SU-DHL-6 (cell line): ENCODE data around the gene EDAR.

Experiments
- H2AFZ ChIP-seq: fragments of 200-600 bp; sonication (generic); 2 replicates; pipeline ENCODE4 v1.6.1; 2014; ENCODE audit warnings: low read depth, mild to moderate bottlenecking, moderate library complexity, mixed read lengths, antibody characterized with exemption, low read length; ENCODE audit not compliant: severe bottlenecking
- H3F3A ChIP-seq: fragments of 200-600 bp; shearing (Covaris generic); 2 replicates; pipeline ENCODE4 v1.6.0; 2016; ENCODE audit warnings: antibody characterized with exemption, mild to moderate bottlenecking; ENCODE audit not compliant: insufficient read depth
- H3K27ac ChIP-seq: fragments of 200-600 bp; sonication (generic); 2 replicates; pipeline ENCODE4 v1.5.1; 2016; ENCODE audit warnings: low read depth, mild to moderate bottlenecking, low read length, moderate library complexity, mixed read lengths
- H3K27me3 ChIP-seq: fragments of 200-600 bp; sonication (generic), shearing (Covaris generic); 2 replicates; pipeline ENCODE4 v1.6.0; 2014; ENCODE audit warnings: mild to moderate bottlenecking, low read length
- H3K36me3 ChIP-seq: fragments of 200-600 bp; sonication (generic); 2 replicates; pipeline ENCODE4 v1.6.1; 2014; ENCODE audit warnings: mild to moderate bottlenecking, low read length, mixed read lengths
- H3K4me2 ChIP-seq: fragments of 300-600, 200-600 bp; shearing (Covaris generic), sonication (generic); 2 replicates; pipeline ENCODE4 v1.6.0; 2014; ENCODE audit warnings: low read length, low read depth, mild to moderate bottlenecking; ENCODE audit not compliant: poor library complexity, severe bottlenecking
- H3K4me3 ChIP-seq: fragments of 200-600 bp; sonication (generic); 2 replicates; pipeline ENCODE4 v1.5.1; 2014; ENCODE audit warnings: antibody characterized with exemption, low read length, mild to moderate bottlenecking, mixed read lengths; ENCODE audit not compliant: insufficient read depth, poor library complexity, severe bottlenecking
- H3K79me2 ChIP-seq: fragments of 200-600 bp; sonication (generic); 2 replicates; pipeline ENCODE4 v1.6.1; 2014; ENCODE audit warnings: mild to moderate bottlenecking, low read length, moderate library complexity; ENCODE audit not compliant: insufficient read depth
- H3K9ac ChIP-seq: fragments of 200-600 bp; sonication (generic); 2 replicates; pipeline ENCODE4 v1.7.0; 2014; ENCODE audit warnings: mild to moderate bottlenecking, low read length
- H3K9me2 ChIP-seq: fragments of 200-600 bp; sonication (generic); replicated peaks from 2 replicates; pipeline ENCODE4 v1.6.1; 2014; ENCODE audit warnings: low read length; ENCODE audit not compliant: insufficient read depth
- H3K9me3 ChIP-seq: fragments of 200-600 bp; sonication (generic); 2 replicates; pipeline ENCODE4 v1.6.1; 2014; ENCODE audit warnings: low read length, mixed read lengths; ENCODE audit not compliant: insufficient read depth
- H4K20me1 ChIP-seq: fragments of 200-600 bp; sonication (generic); 2 replicates; pipeline ENCODE4 v1.6.1; 2014; ENCODE audit warnings: low read depth, mild to moderate bottlenecking, antibody characterized with exemption, low read length, moderate library complexity, mixed read lengths
- CTCF ChIP-seq: fragments of 200-600 bp; sonication (generic); IDR thresholded peaks from one replicate; pipeline ENCODE4 v1.5.1; 2017; ENCODE audit warnings: antibody characterized with exemption, mild to moderate bottlenecking, low read length, moderate library complexity; ENCODE audit not compliant: insufficient read depth, poor library complexity, severe bottlenecking
- EZH2phosphoT487 ChIP-seq: fragments of 200-600 bp; sonication (generic), shearing (Covaris generic); conservative IDR thresholded peaks from 2 replicates; pipeline ENCODE4 v1.6.1; 2018; ENCODE audit warnings: mild to moderate bottlenecking, antibody characterized with exemption, low read length, moderate library complexity, mixed read lengths

Gene EDAR

DNA sequence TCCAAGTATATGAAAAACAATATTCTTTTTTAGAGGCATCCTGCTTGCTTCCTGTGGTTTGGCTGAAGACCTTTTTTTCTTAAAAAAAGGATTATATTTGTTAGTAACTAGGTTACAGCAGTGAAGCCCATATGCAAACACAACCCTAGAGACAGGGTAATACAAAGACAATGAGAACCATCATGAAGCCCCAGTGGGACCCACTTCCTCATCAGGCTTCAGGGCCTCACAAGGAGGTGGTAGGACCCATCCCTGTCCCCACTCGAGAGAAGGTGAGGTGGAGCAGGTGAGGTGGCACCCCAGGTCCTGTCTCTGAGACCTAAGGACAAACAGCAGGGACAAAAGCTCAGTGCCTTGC lies 80.3 kb downstream of the EDAR start:
- no peaks in the 10 kb centered on the region for H3K79me2 ChIP-seq
- no peak overlapping the region for H3K9ac ChIP-seq
- TF ChIP-seq CTCF (no peak), EZH2phosphoT487 (no peak)
- H3K9me2 ChIP-seq = no peaks in the 10 kb centered on the region
- no peaks in the 10 kb centered on the region for H3F3A ChIP-seq
- no peaks in the 10 kb centered on the region for H4K20me1 ChIP-seq
- H3K36me3 ChIP-seq = no peaks in the 10 kb centered on the region
- no peak overlapping the region for H3K27ac ChIP-seq
- no peak overlapping the region for H3K4me3 ChIP-seq
- no peaks in the 10 kb centered on the region for H3K9me3 ChIP-seq
- H3K27me3 ChIP-seq = no peaks in the 10 kb centered on the region
- no peak overlapping the region for H2AFZ ChIP-seq
- H3K4me2 ChIP-seq = no peak overlapping the region

DNA sequence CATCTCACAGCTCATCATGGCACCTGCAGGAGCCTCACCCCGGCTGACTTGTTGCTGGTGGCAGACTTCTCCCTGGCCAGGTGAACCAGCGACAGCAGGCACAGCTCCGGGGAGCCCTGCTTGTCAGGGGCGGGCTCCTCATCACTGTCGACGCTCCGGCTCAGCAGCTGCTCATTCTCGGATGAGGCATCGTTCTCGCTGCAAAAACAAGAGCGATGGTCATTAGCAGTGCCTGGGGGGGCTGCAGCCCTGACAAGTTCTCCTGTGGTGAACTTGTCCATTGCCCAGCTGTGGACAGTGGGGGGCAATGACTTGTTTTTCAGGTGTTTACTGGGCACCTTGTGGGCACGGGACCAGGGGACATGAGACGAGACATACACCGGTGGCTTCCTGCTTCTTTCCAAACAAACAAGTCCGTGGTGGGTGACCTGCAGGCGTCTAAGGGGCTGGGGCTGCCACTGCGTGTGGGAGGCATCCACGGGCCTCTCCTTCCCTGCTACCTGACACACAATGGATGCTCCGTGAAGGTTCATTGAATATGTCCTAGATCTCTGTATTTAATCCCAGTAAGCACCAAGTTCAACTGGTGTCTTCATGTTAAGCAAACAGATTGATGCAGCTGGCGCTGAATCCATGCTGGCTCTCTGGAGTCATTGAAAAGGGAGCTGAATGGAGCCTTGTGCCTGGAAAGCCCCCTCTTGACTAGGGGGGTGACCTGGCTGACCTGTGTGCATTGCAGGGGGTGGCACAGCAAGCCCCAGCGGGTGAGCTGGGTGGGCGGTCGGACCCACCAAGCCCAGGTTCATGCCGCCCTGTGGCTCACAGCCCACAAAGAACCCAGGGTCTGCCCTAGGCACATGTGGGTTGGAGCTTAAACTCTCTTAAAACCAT lies 81.0 kb downstream of the EDAR start:
- H3K27me3 ChIP-seq = no peaks in the 10 kb centered on the region
- H4K20me1 ChIP-seq = no peaks in the 10 kb centered on the region
- H3K27ac ChIP-seq = no peak overlapping the region
- no peak overlapping the region for H3K4me3 ChIP-seq
- no peaks in the 10 kb centered on the region for H3K79me2 ChIP-seq
- TF ChIP-seq CTCF (no peak), EZH2phosphoT487 (no peak)
- no peaks in the 10 kb centered on the region for H3F3A ChIP-seq
- no peak overlapping the region for H3K9ac ChIP-seq
- H3K9me3 ChIP-seq = no peaks in the 10 kb centered on the region
- no peaks in the 10 kb centered on the region for H3K36me3 ChIP-seq
- no peak overlapping the region for H2AFZ ChIP-seq
- H3K4me2 ChIP-seq = no peak overlapping the region
- no peaks in the 10 kb centered on the region for H3K9me2 ChIP-seq

DNA sequence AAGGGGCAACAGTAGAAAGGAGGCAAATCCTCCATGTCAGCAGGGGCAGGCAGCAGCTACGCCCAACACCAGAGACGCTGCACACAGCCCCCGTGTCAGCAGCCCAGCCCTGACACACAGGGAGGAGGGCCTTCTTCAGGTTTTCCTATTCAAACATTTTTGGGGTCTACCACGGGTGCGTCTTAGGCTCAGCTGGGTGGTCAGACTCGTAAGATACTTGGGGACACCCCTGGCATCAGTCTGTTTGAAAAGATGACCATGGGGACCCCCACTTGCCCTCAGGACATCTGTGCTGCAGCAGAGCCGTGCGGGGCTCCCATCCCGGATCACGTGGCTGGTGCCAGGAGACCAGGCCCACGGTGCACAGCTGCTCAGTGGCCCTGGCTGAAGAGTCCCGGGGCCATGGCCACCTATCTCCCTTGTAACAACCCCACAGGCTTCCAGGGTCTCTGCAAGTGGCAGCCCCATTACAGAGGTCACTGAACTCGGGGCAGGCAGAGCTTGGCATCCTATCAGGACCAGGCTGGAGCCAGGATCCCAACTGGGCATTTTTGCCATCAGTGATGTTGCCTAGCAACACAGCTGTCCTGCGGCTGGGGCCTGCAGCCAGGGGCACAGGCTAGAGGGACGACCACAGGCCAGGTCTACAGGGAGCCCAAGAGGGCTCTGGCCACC lies 82.5 kb downstream of the EDAR start:
- no peaks in the 10 kb centered on the region for H4K20me1 ChIP-seq
- H3K9me2 ChIP-seq = no peaks in the 10 kb centered on the region
- H3K9me3 ChIP-seq = no peaks in the 10 kb centered on the region
- no peak overlapping the region for H3K27ac ChIP-seq
- H3K4me3 ChIP-seq = no peak overlapping the region
- H3K4me2 ChIP-seq = no peak overlapping the region
- no peaks in the 10 kb centered on the region for H3F3A ChIP-seq
- no peaks in the 10 kb centered on the region for H3K36me3 ChIP-seq
- no peak overlapping the region for H2AFZ ChIP-seq
- no peak overlapping the region for H3K9ac ChIP-seq
- H3K27me3 ChIP-seq = no peaks in the 10 kb centered on the region
- TF ChIP-seq CTCF (no peak), EZH2phosphoT487 (no peak)
- H3K79me2 ChIP-seq = no peaks in the 10 kb centered on the region
